GM12891 (cell line): ENCODE measurements around the gene WTIP.
"Not testable (repeated sequence)": the region's sequence is repeated elsewhere in the genome, so short reads cannot be mapped to it uniquely, and the experiment has no call there.

Source experiments
- POLR2A ChIP-seq: IDR thresholded peaks from 2 replicates; pipeline ENCODE4 v1.6.1; 2011; ENCODE audit warnings: low read depth, low read length, control low read depth
- TAF1 ChIP-seq: IDR thresholded peaks from 2 replicates; pipeline ENCODE4 v1.6.1; 2011; ENCODE audit warnings: low read depth, low read length, control low read depth

GRCh38 chr19:34510904-34511303 lies 29.3 kb downstream of the WTIP start:
- TF ChIP-seq TAF1, POLR2A: not testable (repeated sequence)
